VCaP (cell line): ENCODE measurements around the gene WRAP73.
"Not testable (repeated sequence)": the region's sequence is repeated elsewhere in the genome, so short reads cannot be mapped to it uniquely, and the experiment has no call there.

Source experiments
- H3K27ac ChIP-seq: fragments of 450-650 bp; 2 replicates; pipeline ENCODE4 v1.5.1; 2017
- CTCF ChIP-seq: fragments of 450-650 bp; conservative IDR thresholded peaks from 2 replicates; pipeline ENCODE4 v1.5.1; 2017; ENCODE audit warnings: mild to moderate bottlenecking, moderate library complexity

WRAP73 gene

DNA sequence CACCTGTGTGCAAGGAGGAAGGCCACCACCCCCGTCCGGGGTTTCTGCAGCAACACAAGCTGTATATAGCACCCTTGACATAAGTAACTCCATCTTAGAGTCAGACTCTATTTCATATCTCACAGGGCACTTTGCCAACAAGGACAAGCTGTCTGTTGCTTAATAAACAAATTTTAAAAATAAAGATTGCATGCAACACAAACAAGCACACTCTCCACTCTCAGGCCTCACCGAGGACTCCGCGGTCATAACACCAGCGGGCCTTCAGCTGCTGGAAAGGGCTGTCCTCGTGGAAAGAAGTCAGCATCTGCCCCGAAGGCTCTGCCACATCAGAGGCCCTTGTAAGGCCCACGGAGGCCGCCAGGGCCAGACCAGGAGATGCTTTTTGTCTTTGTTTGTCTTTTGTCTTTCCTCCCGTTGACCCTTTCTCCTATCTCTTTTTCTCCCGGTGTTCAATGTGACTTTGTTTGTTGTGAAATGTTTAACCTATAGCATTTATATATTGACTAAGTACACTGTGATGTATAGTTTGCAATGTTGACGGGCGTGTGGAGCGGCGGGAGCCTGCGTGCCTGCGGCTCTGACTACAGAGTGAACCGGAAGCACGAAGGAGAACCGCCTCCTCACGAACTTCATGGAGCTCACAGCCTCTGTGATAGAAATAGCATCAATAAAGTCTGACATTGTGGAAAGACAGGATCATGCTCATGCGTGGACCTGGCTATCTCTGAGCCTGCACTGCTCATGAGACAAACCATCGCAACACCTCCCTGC is 62.7 kb downstream of the WRAP73 start:
- peak overlapping the region; percentile 73 for H3K27ac ChIP-seq
- TF ChIP-seq CTCF, result peak; percentile 11; the same call in 1 of the 2 replicates

- TF ChIP-seq CTCF, result no peak
- peak overlapping the region; percentile 73; the same call in 1 of the 2 replicates for H3K27ac ChIP-seq
These were observed 63.8 kb downstream of the WRAP73 start for GRCh38 chr1:3585940-3586568.

GRCh38 chr1:3585353-3585868 is 64.5 kb downstream of the WRAP73 start:
- H3K27ac ChIP-seq, result not testable (repeated sequence)

DNA sequence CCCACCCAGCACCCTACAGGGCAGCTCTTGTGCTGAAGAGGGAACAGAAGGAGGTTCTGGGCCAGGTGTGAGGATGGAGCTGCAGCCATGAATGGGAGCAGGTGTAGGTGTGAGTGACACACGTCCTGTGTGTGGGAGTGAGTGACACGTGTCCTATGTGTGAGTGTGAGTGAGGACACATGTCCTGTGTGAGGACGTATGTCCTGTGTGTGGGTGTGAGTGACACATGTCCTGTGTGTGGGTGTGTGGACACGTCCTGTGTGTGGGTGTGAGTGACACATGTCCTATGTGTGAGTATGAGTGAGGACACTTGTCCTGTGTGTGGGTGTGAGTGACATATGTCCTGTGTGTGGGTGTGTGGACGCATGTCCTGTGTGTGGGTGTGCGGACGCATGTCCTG is 65.0 kb downstream of the WRAP73 start:
- no peak for TF ChIP-seq CTCF
- no peak overlapping the region for H3K27ac ChIP-seq

GRCh38 chr1:3583751-3584150 is 66.2 kb downstream of the WRAP73 start:
- H3K27ac ChIP-seq, result not testable (repeated sequence)

GRCh38 chr1:3581296-3582036 is 68.4 kb downstream of the WRAP73 start:
- no peak overlapping the region for H3K27ac ChIP-seq
- no peak for TF ChIP-seq CTCF
